Kidney tubule cell (primary cell): ENCODE data around the gene RUNX1.

Experiments used
- DNase-seq: peaks from one replicate; pipeline ENCODE4 v3.0.0-alpha.2; 2018; ENCODE audit warnings: low spot score

Gene RUNX1

GRCh38 chr21:34897828-34898227, 151.3 kb downstream of the RUNX1 start:
- DNase-seq, result no peak

- DNase-seq, result no peak
Observed at GRCh38 chr21:34894401-34894800, 154.7 kb downstream of the RUNX1 start.

- peak; percentile 62 for DNase-seq
Observed at GRCh38 chr21:34892209-34892608, 156.9 kb downstream of the RUNX1 start.

GRCh38 chr21:34891613-34891943, 157.5 kb downstream of the RUNX1 start:
- DNase-seq, result no peak

GRCh38 chr21:34890724-34891612, 158.1 kb downstream of the RUNX1 start:
- peak; percentile 59 for DNase-seq

GRCh38 chr21:34890470-34890723, 158.7 kb downstream of the RUNX1 start:
- no peak for DNase-seq

- peak; percentile 89 for DNase-seq
Observed at GRCh38 chr21:34889676-34890469, 159.2 kb downstream of the RUNX1 start.

GRCh38 chr21:34889320-34889675, 159.8 kb downstream of the RUNX1 start:
- peak; percentile 76 for DNase-seq

GRCh38 chr21:34888569-34889319, 160.4 kb downstream of the RUNX1 start:
- DNase-seq, result peak; percentile 98

GRCh38 chr21:34887725-34888568, 161.2 kb downstream of the RUNX1 start:
- peak; percentile 97 for DNase-seq

- DNase-seq, result peak; percentile 33
Observed at GRCh38 chr21:34887105-34887442, 162.0 kb downstream of the RUNX1 start.

GRCh38 chr21:34886240-34887104, 162.6 kb downstream of the RUNX1 start:
- DNase-seq, result no peak

- DNase-seq, result no peak
Observed at GRCh38 chr21:34885626-34886239, 163.4 kb downstream of the RUNX1 start.

GRCh38 chr21:34885125-34885524, 164.0 kb downstream of the RUNX1 start:
- DNase-seq, result peak; percentile 30

- DNase-seq, result peak; percentile 24
Observed at GRCh38 chr21:34884346-34884929, 164.7 kb downstream of the RUNX1 start.

GRCh38 chr21:34883491-34884271, 165.4 kb downstream of the RUNX1 start:
- DNase-seq, result peak; percentile 15

GRCh38 chr21:34882719-34883131, 166.4 kb downstream of the RUNX1 start:
- DNase-seq, result peak; percentile 39

- DNase-seq, result peak; percentile 90
Observed at GRCh38 chr21:34881839-34882371, 167.2 kb downstream of the RUNX1 start.

- DNase-seq, result peak; percentile 66
Observed at GRCh38 chr21:34881421-34881820, 167.7 kb downstream of the RUNX1 start.
